ENCODE data around the gene SPTBN1. TPM values are rescaled to one million over a fixed set of nuclear protein-coding genes. Genes with fewer than 3 reads are reported as not detected.

Gene SPTBN1
- total RNA-seq, 1 donor from 2014 or later = 601 TPM

DNA sequence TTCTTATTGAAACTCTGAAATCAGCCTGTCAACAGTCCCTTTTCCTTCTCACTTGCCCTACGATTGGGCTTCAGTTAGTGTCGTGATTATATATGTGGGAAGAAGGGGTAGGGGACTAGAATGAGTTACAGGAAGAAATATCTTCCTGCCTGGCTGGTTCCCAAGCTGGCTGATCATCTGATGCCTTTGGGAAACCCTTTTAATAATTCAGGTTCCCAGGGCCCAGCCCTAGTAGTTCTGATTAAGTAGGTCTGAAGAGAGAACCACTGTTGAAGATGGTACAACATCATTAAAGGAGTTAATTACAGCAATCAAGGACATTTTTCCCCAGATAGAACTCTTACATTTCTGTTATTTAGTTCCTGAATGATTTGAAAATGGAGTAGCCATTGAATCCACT lies 157.3 kb downstream of the SPTBN1 start:
- Histone ChIP-seq H3K27ac (peak overlapping the region; percentile 9), H3K9me3 (no peaks in the 10 kb centered on the region), H3K27me3 (ENCODE audit: low read depth) (no peaks in the 10 kb centered on the region), H3K4me1 (peaks cover 57% of the 10 kb centered on the region), H3K36me3 (peaks cover 47% of the 10 kb centered on the region), H3K4me3 (no peak overlapping the region)
- ATAC-seq = no peak
- TF ChIP-seq, protein P1, sequence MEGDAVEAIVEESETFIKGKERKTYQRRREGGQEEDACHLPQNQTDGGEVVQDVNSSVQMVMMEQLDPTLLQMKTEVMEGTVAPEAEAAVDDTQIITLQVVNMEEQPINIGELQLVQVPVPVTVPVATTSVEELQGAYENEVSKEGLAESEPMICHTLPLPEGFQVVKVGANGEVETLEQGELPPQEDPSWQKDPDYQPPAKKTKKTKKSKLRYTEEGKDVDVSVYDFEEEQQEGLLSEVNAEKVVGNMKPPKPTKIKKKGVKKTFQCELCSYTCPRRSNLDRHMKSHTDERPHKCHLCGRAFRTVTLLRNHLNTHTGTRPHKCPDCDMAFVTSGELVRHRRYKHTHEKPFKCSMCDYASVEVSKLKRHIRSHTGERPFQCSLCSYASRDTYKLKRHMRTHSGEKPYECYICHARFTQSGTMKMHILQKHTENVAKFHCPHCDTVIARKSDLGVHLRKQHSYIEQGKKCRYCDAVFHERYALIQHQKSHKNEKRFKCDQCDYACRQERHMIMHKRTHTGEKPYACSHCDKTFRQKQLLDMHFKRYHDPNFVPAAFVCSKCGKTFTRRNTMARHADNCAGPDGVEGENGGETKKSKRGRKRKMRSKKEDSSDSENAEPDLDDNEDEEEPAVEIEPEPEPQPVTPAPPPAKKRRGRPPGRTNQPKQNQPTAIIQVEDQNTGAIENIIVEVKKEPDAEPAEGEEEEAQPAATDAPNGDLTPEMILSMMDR (IDR thresholded peaks at IDR 0.05) = no peak
- intact Hi-C loops (cut with DNase I) = no loop called here
- no peak for DNase-seq

DNA sequence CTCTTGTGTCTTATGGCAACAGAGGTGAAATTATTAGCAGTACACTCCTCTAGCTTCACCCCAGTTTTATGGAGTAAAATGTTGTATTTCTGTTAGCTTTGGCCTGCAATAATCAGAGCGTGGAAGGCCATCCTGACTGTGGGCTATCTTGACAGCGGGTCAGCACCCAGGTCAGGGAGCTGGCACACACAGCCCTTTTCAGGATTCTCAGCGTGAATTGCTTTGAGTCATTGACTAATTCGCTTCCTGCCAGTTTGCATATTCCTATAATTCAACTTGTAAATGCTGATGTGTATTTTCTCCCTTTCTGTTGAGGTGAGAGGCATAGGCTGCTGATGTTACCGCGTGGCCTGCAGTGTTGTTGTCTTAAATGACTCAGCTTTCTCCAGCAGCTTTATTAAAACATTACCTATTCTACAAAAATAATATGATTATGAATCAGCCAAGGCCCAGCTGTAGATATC lies 157.7 kb downstream of the SPTBN1 start:
- no peak overlapping the region for H3K27ac ChIP-seq
- peak; percentile 27 to 47 for ATAC-seq
- intact Hi-C loops (cut with DNase I) = no loop called here

DNA sequence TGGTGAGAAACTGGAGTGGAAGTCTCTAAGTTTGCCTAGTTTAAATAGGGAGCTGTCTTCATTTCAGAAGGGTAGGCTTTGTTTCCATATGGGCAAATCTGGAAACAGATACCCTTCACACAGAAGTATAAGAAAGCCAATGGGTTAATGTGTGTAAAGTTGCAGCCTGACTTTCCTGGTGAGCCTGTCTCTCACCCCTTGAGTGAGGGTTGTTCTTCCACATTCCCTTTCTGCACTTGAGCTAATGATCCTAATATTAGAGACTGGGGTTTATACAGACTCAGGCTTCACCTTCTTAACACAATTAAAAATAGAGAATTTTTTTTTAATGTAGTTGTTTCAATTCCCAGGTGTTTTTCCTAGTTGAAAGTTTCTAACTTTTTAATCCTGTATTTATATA lies 158.7 kb downstream of the SPTBN1 start:
- DNase-seq = no peak
- Histone ChIP-seq H3K36me3 (peaks cover 57% of the 10 kb centered on the region), H3K4me3 (no peak overlapping the region), H3K4me1 (peaks cover 72% of the 10 kb centered on the region), H3K9me3 (no peaks in the 10 kb centered on the region), H3K27me3 (ENCODE audit: low read depth) (no peaks in the 10 kb centered on the region), H3K27ac (no peak overlapping the region)
- peak; percentile 40 to 59 for ATAC-seq
- intact Hi-C loops (cut with DNase I) = no loop called here
- TF ChIP-seq, protein P1 (IDR thresholded peaks at IDR 0.05) = no peak

More for the DNA sequence above, 157.7 kb downstream of the SPTBN1 start:
- no peaks in the 10 kb centered on the region for H3K9me3 ChIP-seq
- H3K27me3 ChIP-seq (ENCODE audit: low read depth) = no peaks in the 10 kb centered on the region
- no peak overlapping the region for H3K4me3 ChIP-seq
- TF ChIP-seq, protein P1 (IDR thresholded peaks at IDR 0.05) = no peak
- H3K36me3 ChIP-seq = peaks cover 51% of the 10 kb centered on the region
- H3K4me1 ChIP-seq = peaks cover 62% of the 10 kb centered on the region
- no peak for DNase-seq

DNA sequence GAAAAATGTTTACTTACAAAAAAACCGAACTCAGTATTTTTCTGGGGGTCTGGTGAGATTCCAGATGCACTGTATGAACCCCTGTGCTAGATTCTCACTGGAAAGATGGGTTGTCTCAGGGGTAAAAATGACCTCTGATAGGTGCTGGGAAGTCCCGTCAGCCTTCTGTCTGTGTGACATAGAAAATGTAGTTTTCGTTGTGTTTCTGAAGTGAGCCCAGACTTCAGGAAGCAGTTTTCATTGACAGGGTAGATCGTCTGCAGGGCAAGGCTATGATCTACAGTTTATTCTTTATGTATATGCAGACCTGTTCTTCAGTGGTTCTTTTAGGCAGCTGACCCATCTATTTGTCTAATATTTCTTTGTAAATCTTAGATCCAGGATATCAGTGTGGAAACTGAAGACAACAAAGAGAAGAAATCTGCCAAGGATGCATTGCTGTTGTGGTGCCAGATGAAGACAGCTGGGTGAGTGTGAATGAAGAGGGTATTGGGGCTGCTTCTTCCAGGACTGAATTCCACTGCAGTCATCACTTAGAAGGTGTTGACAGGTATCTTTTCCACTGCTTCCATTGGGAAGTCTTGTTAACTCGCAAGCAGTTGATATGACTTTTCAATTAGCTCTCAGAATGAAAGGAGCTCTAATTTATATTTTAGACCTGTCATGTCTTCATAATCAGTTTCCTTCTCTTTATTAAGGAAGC lies 159.9 kb downstream of the SPTBN1 start:
- H3K27ac ChIP-seq = no peak overlapping the region
- peaks cover 68% of the 10 kb centered on the region for H3K4me1 ChIP-seq
- no peaks in the 10 kb centered on the region for H3K27me3 ChIP-seq (ENCODE audit: low read depth)
- peaks cover 66% of the 10 kb centered on the region for H3K36me3 ChIP-seq
- ATAC-seq = no peak
- H3K9me3 ChIP-seq = no peaks in the 10 kb centered on the region
- H3K4me3 ChIP-seq = no peak overlapping the region
- TF ChIP-seq, protein P1 (IDR thresholded peaks at IDR 0.05) = no peak
- intact Hi-C loops (cut with DNase I) = no loop called here
- DNase-seq = no peak

DNA sequence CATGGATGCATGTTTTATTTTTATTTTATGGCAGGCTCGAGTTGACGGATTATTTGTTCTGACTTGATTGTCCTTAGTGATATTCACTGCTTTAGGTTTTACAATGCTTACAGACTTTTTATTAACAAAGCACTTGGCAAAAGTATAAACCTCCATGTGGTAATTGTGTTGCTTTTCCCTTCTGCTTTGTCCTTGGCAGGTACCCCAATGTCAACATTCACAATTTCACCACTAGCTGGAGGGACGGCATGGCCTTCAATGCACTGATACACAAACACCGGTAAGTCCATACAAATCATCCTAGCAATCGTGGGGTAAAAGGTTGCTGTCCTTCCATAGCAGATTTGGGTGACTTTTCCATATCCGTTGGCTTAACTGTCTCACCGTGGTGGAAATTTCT lies 161.3 kb downstream of the SPTBN1 start:
- intact Hi-C loops (cut with DNase I) = no loop called here

More for the DNA sequence above, 161.3 kb downstream of the SPTBN1 start:
- peaks cover 76% of the 10 kb centered on the region for H3K36me3 ChIP-seq
- DNase-seq = no peak
- H3K9me3 ChIP-seq = no peaks in the 10 kb centered on the region
- no peak overlapping the region for H3K27ac ChIP-seq
- H3K27me3 ChIP-seq (ENCODE audit: low read depth) = no peaks in the 10 kb centered on the region
- no peak for ATAC-seq
- H3K4me3 ChIP-seq = no peak overlapping the region
- peaks cover 58% of the 10 kb centered on the region for H3K4me1 ChIP-seq
- TF ChIP-seq, protein P1 (IDR thresholded peaks at IDR 0.05) = no peak
